GM10266 (cell line): Measurements from ENCODE around the gene GAL.
"Not testable (repeated sequence)": the region's sequence is repeated elsewhere in the genome, so short reads cannot be mapped to it uniquely, and the experiment has no call there.

Experiments
- DNase-seq: peaks from one replicate; pipeline ENCODE4 v3.0.0; 2012; ENCODE audit errors: extremely low spot score
- TF ChIP-seq, protein P1 (sequence below): IDR thresholded peaks from 2 replicates; pipeline ENCODE4 v1.5.1; 2012; ENCODE audit warnings: mild to moderate bottlenecking, low read depth; ENCODE audit not compliant: control insufficient read depth, insufficient read depth; ENCODE audit errors: missing control alignments

The GAL gene, protein sequence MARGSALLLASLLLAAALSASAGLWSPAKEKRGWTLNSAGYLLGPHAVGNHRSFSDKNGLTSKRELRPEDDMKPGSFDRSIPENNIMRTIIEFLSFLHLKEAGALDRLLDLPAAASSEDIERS

DNA sequence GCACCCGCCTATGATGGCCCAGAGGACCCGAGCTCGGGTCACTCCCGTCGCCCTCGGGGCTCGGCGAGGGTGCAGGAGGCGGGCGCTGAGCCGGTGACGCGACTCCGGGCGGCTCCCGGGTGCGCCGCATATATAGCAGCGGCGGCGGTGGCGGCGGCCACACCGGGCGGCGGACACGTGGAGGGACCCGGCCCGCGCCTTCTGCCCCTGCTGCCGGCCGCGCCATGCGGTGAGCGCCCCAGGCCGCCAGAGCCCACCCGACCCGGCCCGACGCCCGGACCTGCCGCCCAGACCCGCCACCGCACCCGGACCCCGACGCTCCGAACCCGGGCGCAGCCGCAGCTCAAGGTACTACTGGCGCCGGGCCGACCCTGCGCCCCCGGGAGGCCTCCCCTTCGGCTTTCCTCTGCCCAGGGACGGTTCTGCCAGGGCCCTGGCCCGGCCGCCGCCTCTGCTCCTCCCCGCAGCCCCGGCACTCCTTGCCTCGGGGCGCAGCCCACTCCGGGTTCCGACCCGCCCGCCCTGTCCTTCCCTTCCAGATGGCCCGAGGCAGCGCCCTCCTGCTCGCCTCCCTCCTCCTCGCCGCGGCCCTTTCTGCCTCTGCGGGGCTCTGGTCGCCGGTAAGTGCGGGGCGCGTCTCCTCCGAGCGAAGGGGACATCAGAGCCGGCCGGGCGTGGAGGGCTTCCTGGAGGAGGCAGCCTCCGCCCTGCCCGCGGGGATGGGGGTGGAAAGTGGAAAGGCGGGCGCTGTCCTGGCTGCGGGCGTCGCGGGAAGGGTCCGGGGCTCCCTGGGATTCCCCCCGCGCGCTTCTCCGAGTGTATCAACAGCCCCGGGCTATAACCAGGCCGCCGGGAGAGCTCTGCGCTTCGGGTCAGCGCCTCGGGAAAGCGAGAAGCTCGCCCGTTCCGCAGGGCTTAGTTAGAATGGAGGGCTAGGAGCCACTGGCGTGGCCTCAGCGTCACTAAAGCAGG lies at the start of gene GAL:
Gene GAL (plus strand): TSS at position 160 of the 972 bp plus-strand sequence. CDS start 380 bp downstream, at position 540.
- no peak for DNase-seq
- TF ChIP-seq, protein P1, sequence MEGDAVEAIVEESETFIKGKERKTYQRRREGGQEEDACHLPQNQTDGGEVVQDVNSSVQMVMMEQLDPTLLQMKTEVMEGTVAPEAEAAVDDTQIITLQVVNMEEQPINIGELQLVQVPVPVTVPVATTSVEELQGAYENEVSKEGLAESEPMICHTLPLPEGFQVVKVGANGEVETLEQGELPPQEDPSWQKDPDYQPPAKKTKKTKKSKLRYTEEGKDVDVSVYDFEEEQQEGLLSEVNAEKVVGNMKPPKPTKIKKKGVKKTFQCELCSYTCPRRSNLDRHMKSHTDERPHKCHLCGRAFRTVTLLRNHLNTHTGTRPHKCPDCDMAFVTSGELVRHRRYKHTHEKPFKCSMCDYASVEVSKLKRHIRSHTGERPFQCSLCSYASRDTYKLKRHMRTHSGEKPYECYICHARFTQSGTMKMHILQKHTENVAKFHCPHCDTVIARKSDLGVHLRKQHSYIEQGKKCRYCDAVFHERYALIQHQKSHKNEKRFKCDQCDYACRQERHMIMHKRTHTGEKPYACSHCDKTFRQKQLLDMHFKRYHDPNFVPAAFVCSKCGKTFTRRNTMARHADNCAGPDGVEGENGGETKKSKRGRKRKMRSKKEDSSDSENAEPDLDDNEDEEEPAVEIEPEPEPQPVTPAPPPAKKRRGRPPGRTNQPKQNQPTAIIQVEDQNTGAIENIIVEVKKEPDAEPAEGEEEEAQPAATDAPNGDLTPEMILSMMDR, result no peak

DNA sequence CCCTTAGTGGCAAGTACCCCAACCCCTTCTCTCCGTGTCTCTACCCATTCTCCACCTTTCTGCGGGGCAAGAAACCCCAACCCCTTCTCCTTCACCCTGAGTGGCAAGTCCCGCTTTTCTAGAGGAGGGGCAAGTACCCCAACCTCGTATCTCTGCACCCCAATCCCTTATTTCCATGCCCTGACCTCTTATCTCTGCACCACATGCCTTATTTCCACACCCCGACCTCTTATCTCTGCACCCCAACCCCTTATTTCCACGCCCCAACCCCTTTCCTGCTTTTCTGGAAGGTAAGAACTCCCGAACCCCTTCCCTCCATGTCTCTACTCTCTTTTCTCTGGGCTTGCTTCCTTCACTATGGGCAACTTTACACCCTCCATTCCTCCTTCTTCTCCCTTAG lies 49.7 kb upstream of the GAL start:
- DNase-seq, result not testable (repeated sequence)

DNA sequence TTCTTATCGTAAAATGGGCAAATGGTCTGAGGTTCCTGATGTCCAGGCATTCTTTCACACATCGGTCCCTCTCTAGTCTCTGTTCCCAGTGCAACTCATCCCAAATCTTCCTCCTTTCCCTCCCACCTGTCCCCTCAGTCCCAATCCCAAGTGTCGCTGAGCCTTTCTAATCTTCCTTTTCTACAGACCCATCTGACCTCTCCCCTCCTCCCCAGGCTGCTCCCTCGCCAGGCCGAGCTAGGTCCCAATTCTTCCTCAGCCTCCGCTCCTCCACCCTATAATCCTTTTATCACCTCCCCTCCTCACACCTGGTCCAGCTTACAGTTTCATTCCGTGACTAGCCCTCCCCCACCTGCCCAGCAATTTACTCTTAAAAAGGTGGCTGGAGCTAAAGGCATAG lies 49.2 kb upstream of the GAL start:
- not testable (repeated sequence) for DNase-seq

DNA sequence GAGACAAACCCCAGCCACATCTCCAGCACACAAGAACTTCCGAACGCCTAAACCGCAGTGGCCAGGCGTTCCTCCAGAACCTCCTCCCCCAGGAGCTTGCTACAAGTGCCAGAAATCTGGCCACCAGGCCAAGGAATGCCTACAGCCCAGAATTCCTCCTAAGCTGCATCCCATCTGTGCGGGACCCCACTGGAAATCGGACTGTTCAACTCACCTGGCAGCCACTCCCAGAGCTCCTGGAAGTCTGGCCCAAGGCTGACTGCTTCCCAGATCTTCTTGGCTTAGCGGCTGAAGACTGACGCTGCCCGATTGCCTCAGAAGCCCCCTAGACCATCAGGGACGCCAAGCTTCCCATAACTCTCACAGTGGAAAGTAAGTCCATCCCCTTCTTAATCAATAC lies 48.5 kb upstream of the GAL start:
- DNase-seq, result not testable (repeated sequence)

DNA sequence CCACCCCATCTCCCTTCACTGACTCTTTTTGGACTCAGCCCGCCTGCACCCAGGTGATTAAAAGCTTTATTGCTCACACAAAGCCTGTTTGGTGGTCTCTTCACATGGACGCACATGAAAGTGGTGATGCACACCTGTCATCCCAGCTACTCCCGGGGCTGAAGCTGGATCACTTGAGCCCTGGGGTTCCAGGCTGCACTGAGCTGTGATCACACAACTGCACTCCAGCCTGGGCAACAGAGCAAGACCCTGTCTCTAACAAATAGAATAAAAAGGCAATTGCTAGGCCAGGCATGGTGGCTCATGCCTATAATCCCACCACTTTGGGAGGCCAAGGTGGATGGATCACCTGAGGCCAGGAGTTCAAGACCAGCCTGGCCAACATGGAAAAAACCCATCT lies 45.0 kb upstream of the GAL start:
- not testable (repeated sequence) for DNase-seq

DNA sequence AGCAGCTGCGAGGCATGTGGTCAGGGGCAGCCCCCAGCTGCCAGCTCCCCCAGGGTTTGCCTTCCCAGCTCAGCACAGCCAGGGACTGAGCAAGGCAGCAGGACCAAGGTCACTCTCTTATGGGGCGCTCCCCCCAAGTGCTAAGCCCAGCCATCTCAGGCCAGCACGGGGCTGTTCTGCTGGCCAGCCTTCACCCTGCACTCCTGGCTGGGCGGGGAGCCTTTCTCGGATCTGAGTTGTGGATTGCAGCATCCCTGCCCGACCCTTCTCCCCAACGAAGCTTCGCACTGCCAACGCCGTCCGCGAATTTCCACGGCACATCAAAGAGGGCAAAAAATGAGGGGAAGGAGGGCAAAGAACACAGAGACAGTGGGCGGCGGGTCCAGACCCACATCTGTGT lies 42.5 kb upstream of the GAL start:
- TF ChIP-seq, protein P1, result no peak
- no peak for DNase-seq

DNA sequence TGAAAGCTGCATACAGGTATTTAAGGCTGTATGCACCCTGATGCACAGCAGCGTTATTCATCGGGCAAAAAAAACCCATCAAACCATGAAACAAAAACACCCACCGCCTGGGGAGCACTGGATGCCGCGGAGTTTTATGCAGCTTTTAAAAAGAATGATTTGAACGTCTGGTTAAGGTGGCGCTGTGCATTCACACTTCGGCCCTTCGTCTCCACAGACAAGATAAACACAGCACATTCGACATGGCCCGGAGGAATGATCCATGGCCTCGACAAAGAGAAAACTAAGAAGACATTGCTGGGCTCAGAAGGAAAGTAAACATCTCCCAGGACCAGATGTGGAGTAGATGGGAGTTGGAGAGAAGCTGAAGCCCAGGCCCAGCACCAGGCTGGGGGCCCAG lies 40.8 kb upstream of the GAL start:
- TF ChIP-seq, protein P1, result no peak
- DNase-seq, result no peak

DNA sequence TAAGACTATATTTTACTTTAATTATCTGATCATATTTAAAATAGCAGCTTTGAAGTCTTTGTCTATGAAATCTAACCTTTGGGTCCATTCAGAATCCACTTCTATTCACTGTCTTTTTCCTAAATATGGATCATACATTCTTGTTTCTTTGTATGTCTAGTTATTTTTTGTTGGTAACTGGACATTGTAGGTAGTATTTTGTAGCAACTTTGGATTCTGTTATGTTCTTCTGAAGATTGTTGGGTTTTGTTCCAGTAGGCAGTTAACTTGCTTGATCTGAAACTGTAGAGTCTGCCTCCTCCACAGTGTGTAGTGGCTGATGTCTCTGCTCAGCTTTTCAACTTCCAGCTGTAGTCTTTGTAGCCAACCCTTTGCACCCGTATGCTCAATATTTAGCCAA lies 37.5 kb upstream of the GAL start:
- no peak for DNase-seq
- TF ChIP-seq, protein P1, result no peak

DNA sequence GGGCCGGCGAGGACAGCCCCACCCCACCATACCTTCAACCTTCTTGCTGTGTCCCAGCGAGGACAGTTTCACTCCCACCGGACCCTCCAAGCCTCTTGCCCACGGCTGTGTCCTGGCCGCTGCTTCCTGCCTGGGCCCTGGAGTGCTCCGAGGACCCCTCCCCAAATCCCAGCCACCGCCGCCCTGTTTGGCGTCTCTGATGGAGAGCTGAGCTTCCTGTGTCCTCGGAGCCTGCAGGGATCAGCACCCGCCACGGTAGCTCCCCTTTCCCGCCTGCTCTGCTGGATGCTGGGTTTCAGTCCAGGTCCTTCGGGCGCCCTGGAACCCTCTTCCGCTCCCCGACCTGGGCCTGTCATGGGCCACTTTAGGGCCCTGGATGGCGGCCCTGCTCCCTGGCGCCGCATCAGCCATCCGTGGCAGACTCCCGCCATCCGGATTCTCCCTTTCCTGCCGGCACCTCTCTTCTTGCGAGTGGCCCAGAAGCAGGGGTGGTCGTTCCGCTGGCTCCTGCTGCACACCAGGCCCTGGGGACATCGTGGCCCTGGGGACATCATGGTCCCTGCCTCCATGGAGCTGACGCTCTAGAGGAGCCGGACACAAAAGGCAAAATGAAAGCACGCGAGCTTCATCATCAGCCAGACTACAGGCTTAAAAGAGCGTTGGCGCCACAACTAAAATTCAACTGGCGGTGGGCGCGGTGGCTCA lies 34.3 kb upstream of the GAL start:
- TF ChIP-seq, protein P1, result no peak
- DNase-seq, result no peak
